ENCODE data around the gene NUDCD3.

NUDCD3 gene

DNA sequence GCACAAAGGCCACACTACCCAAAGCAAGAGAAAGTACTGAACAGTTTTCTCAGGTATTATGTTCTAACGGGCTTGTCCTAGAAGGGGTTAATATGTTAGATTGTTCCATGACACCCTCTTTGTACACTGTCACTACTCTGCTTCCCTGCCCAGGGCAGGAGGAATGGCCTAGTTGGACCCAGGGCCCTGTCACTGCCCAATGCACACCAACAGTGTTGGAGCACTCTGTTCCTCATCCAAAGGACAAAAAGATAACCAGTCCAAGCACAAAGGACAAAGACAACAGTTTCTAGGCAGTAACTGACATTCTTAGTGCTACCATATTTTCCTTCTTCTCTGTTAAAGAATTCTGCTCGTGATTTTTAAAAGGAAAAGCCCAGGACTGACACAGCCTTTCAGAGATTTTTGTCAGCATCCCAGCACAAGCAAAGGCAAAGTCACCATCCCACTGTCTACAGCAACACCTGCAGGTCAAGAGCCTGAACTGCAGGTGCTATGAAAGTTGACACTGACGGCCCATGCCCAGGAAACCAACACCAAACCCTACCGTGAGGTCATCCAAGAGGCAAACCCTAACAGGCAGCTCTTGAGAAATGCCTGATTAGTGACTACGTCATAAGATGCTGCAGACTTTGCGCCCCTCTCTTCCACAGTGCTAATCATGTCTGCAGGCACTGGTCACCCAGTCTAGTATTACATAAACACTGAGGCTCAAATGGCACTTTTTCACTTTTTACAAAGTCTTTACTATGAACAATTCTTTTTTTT is 13.2 kb downstream of the NUDCD3 start:
- peaks cover 63% of the 10 kb centered on the region for H3K36me3 ChIP-seq (ENCODE audit: insufficient read depth, low read length)
- no peak overlapping the region for H3K9ac ChIP-seq (ENCODE audit: insufficient read length)
- no peak for TF ChIP-seq POLR2AphosphoS5 (IDR thresholded peaks at IDR 0.05; ENCODE audit: borderline replicate concordance, low read depth, low read length)
- DNase-seq (ENCODE audit: low read depth, low spot score), result no peak
- H3K9me3 ChIP-seq (ENCODE audit: low read depth, low read length), result no peaks in the 10 kb centered on the region
- H3K4me3 ChIP-seq, result no peak overlapping the region
- H3K27ac ChIP-seq, result no peak overlapping the region

DNA sequence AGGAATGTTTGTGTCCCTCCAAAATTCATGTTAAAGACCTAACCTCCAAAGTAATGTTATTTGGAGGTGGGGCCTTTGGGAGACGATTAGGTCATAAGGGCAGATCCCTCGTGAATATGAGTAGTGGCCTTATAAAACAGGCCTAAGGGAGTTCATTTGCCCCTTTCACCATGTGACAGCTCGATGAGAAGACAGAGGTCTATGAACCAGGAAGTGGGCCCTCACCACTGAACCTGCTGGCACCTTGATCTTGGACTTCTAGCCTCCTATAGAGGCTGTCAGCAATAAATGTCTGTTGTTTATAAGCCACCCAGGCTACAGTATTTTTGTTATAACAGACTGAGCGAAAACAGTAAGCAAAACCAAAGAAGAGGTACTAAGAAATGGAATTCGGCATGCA is 14.1 kb downstream of the NUDCD3 start:
- DNase-seq (ENCODE audit: low read depth, low spot score), result no peak
- no peak overlapping the region for H3K27ac ChIP-seq
- H3K9me3 ChIP-seq (ENCODE audit: low read depth, low read length), result no peaks in the 10 kb centered on the region
- TF ChIP-seq FOXP2 (optimal IDR thresholded peaks at IDR 0.05; ENCODE audit: control extremely low read depth, extremely low read length, insufficient read depth), result no peak
- no peak for TF ChIP-seq EZH2 (IDR thresholded peaks at IDR 0.05)
- no peak for TF ChIP-seq POLR2AphosphoS5 (IDR thresholded peaks at IDR 0.05; ENCODE audit: borderline replicate concordance, low read depth, low read length)
- H3K36me3 ChIP-seq (ENCODE audit: insufficient read depth, low read length), result peaks cover 60% of the 10 kb centered on the region
- H3K9ac ChIP-seq (ENCODE audit: insufficient read length), result no peak overlapping the region
- H3K4me3 ChIP-seq, result no peak overlapping the region

DNA sequence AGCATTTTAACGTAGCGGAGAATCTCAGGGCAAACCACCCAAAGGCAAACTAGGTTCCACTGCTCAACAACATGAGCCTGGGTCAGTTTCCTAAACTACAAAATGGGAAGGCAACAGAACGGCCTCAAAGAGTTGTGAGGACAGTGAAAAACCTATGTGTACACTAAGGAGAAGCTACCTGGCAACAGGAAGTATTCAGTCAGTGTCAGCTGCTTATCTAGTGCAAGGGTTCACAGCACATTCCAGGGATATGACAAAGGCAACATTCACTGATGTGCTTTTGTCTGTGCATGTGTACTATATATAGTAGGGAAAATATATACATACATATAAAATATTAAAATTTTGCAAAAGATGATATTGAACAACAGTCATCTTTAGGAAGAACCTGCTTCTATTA is 17.2 kb downstream of the NUDCD3 start:
- Histone ChIP-seq H3K9me3 (ENCODE audit: low read depth, low read length) (no peaks in the 10 kb centered on the region), H3K27ac (no peak overlapping the region), H3K4me3 (no peak overlapping the region), H3K36me3 (ENCODE audit: insufficient read depth, low read length) (peaks cover 48% of the 10 kb centered on the region), H3K9ac (ENCODE audit: insufficient read length) (no peak overlapping the region)
- no peak for DNase-seq (ENCODE audit: low read depth, low spot score)
- TF ChIP-seq POLR2AphosphoS5 (IDR thresholded peaks at IDR 0.05; ENCODE audit: borderline replicate concordance, low read depth, low read length) (no peak), FOXP2 (optimal IDR thresholded peaks at IDR 0.05; ENCODE audit: control extremely low read depth, extremely low read length, insufficient read depth) (no peak), EZH2 (IDR thresholded peaks at IDR 0.05) (no peak)

DNA sequence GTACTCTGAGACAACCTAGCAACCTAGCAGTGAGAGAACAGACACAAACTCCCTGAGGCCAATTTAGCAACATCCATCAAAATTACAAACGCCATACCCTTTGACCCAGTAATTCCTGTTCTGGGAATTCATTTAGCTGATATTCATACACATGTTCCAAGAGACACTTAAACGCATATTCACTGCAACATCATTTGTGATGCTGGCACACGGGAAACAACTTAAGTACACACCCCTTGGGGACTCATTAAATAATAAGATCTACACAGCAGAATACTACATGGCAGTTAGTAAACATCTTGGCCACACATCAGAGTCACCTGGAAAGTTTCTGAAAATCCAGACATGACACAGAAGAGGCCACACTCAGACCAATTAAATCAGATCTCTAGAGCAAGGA is 17.6 kb downstream of the NUDCD3 start:
- Histone ChIP-seq H3K27ac (no peak overlapping the region), H3K9me3 (ENCODE audit: low read depth, low read length) (no peaks in the 10 kb centered on the region), H3K9ac (ENCODE audit: insufficient read length) (no peak overlapping the region), H3K36me3 (ENCODE audit: insufficient read depth, low read length) (peaks cover 51% of the 10 kb centered on the region), H3K4me3 (no peak overlapping the region)
- no peak for DNase-seq (ENCODE audit: low read depth, low spot score)
- no peak for TF ChIP-seq POLR2AphosphoS5 (IDR thresholded peaks at IDR 0.05; ENCODE audit: borderline replicate concordance, low read depth, low read length)
- no peak for TF ChIP-seq FOXP2 (optimal IDR thresholded peaks at IDR 0.05; ENCODE audit: control extremely low read depth, extremely low read length, insufficient read depth)
- TF ChIP-seq EZH2 (IDR thresholded peaks at IDR 0.05), result no peak

DNA sequence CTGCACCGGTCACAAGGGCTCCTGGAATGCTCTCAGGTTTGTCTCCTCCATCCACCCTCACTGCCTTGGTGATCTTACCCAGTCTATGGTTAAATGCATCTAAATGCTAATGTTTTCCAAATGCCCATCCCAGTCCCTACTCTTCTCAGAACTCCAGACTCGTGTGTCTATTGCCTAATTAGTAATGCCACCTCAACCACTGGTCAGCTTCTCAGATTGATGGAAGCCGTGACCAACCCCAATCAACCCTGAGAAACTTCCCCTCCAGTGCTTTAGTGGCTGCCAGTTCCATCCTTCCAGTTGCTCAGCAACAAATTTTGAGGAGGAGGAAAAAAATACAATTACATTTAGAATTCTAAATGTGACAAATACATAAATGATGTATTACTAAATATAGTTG is 18.6 kb downstream of the NUDCD3 start:
- no peaks in the 10 kb centered on the region for H3K9me3 ChIP-seq (ENCODE audit: low read depth, low read length)
- DNase-seq (ENCODE audit: low read depth, low spot score), result no peak
- peaks cover 58% of the 10 kb centered on the region for H3K36me3 ChIP-seq (ENCODE audit: insufficient read depth, low read length)
- H3K27ac ChIP-seq, result no peak overlapping the region
- no peak overlapping the region for H3K4me3 ChIP-seq
- TF ChIP-seq POLR2AphosphoS5 (IDR thresholded peaks at IDR 0.05; ENCODE audit: borderline replicate concordance, low read depth, low read length) (no peak), EZH2 (IDR thresholded peaks at IDR 0.05) (no peak), FOXP2 (optimal IDR thresholded peaks at IDR 0.05; ENCODE audit: control extremely low read depth, extremely low read length, insufficient read depth) (no peak)
- no peak overlapping the region for H3K9ac ChIP-seq (ENCODE audit: insufficient read length)

DNA sequence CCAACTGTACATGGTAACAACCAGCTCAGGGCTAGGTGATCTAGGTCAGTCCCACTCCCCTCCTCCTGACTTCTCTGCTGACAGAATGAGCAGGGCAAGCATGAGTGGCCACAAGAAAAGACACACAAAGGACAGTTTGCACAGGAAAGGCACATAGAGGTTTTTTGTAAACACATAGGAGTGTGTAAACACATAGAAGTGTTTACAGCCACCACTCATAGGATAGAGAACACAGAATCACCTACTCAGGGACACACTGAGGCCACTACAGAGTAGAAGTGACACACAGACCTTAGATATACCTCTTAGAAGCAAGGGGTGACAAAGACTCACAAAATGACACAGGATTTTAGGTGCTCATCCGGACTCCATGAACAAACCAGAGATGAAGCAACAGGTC is 19.0 kb downstream of the NUDCD3 start:
- Histone ChIP-seq H3K4me3 (no peak overlapping the region), H3K9me3 (ENCODE audit: low read depth, low read length) (no peaks in the 10 kb centered on the region), H3K9ac (ENCODE audit: insufficient read length) (no peak overlapping the region), H3K27ac (no peak overlapping the region), H3K36me3 (ENCODE audit: insufficient read depth, low read length) (peaks cover 58% of the 10 kb centered on the region)
- DNase-seq (ENCODE audit: low read depth, low spot score), result no peak
- TF ChIP-seq FOXP2 (optimal IDR thresholded peaks at IDR 0.05; ENCODE audit: control extremely low read depth, extremely low read length, insufficient read depth) (no peak), POLR2AphosphoS5 (IDR thresholded peaks at IDR 0.05; ENCODE audit: borderline replicate concordance, low read depth, low read length) (no peak), EZH2 (IDR thresholded peaks at IDR 0.05) (no peak)

DNA sequence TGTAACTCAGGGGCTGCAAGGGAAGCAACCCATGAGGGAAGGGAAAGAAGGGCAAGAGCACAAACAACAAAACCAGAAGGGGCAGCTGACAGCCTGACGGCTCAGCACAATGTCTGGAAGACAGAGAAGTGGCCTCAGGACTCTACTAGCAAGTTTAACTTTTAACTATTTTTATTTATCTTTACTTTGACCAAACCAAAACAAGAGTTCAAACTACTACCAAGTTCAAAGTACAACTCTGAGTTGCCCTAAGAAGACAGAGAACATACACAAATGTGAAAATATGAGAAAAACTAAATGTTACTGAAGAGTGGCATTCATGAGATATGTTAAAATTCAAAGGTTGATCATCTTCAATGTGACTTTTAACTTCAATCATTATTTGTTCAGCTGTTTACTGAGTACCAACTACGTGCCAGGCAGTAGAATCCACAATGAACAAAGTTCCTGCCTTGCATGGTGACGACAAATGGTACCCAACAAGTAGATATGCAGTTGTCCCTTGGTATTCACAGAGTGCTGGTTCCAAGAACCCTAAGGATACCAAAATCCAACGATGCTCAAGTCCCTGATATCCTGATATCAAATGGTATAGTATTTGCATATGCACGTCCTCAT is 19.7 kb downstream of the NUDCD3 start:
- H3K27ac ChIP-seq, result no peak overlapping the region
- H3K4me3 ChIP-seq, result no peak overlapping the region
- no peak for TF ChIP-seq POLR2AphosphoS5 (IDR thresholded peaks at IDR 0.05; ENCODE audit: borderline replicate concordance, low read depth, low read length)
- H3K36me3 ChIP-seq (ENCODE audit: insufficient read depth, low read length), result peaks cover 59% of the 10 kb centered on the region
- no peaks in the 10 kb centered on the region for H3K9me3 ChIP-seq (ENCODE audit: low read depth, low read length)
- no peak overlapping the region for H3K9ac ChIP-seq (ENCODE audit: insufficient read length)
- no peak for DNase-seq (ENCODE audit: low read depth, low spot score)

DNA sequence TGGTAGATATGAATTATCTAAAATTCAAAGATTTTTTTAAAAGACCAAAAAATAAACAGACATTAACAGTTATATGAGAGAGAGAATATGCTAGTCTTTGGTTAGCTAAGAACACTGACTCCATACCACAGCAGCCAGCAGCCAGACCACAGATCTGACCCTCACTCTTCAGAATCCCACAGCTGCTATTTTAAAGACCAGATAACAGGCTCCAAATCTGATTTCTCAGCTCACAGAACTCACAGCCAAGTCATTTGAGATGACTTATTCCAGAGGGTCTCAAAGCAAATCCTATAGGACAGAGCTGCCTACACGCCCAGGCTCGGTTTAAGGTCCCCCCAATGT is 20.4 kb downstream of the NUDCD3 start:
- Histone ChIP-seq H3K4me3 (no peak overlapping the region), H3K9ac (ENCODE audit: insufficient read length) (no peak overlapping the region), H3K9me3 (ENCODE audit: low read depth, low read length) (no peaks in the 10 kb centered on the region), H3K27ac (no peak overlapping the region), H3K36me3 (ENCODE audit: insufficient read depth, low read length) (peaks cover 62% of the 10 kb centered on the region)
- no peak for TF ChIP-seq POLR2AphosphoS5 (IDR thresholded peaks at IDR 0.05; ENCODE audit: borderline replicate concordance, low read depth, low read length)
- no peak for DNase-seq (ENCODE audit: low read depth, low spot score)
